ENCODE data around the gene UTS2R.
"Not testable (repeated sequence)": the region's sequence is repeated elsewhere in the genome, so short reads cannot be mapped to it uniquely, and the experiment has no call there.

The UTS2R gene

DNA sequence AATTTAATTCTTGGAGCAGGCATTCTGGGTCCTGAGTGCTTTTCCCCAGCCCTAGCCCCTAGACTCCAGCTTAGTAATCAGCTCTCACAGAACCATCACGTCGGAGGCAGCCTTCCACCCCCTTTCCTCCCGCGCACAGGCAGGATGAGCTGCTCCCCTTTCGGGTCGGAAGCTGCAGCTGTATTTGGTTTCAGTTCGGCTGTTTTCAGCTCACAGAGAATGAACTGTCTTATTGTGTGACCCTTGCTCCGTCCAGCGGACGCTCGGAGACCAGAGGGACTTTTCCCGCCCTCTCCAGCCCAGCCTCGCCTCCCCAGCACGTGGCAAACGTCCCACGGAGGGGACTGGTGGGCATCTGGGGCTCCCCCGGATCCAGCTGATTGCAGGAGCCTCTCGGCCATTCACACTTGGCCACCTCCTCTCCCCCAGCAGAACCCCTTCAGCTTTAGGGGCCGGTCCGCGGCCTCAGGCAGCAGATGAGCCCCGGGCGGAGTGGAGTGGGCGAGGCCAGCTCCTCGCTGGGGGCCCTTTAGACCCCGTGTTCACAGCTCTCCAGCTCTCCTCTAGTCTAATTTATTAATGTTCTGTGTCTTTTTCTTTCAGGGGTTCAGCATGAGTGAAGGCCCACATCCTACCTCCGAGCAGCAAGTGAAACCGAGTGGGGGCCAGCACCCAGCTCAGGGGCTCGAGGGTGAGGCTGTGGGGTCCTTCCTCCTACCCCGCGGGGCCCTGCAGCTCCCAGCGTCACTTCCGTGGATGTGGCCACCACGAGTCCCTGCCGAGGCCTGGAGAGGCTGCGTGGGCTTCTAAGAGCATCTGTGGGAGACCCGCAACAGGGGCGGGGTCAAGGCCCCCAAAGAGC, 863 bp upstream of the UTS2R start:
- intact Hi-C loops (cut with DNase I; ENCODE audit: low total_unique reads): no loop called here
- H3K9me3 ChIP-seq: no peaks in the 10 kb centered on the region
- H3K27ac ChIP-seq: no peak overlapping the region
- no peak for DNase-seq
- TF ChIP-seq, protein P1, sequence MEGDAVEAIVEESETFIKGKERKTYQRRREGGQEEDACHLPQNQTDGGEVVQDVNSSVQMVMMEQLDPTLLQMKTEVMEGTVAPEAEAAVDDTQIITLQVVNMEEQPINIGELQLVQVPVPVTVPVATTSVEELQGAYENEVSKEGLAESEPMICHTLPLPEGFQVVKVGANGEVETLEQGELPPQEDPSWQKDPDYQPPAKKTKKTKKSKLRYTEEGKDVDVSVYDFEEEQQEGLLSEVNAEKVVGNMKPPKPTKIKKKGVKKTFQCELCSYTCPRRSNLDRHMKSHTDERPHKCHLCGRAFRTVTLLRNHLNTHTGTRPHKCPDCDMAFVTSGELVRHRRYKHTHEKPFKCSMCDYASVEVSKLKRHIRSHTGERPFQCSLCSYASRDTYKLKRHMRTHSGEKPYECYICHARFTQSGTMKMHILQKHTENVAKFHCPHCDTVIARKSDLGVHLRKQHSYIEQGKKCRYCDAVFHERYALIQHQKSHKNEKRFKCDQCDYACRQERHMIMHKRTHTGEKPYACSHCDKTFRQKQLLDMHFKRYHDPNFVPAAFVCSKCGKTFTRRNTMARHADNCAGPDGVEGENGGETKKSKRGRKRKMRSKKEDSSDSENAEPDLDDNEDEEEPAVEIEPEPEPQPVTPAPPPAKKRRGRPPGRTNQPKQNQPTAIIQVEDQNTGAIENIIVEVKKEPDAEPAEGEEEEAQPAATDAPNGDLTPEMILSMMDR (IDR thresholded peaks at IDR 0.05): no peak
- H3K4me3 ChIP-seq: peak overlapping the region; percentile 0 to 29
- peaks cover 0 to 25% (median 19%) of the 10 kb centered on the region in 4 donors for H3K4me1 ChIP-seq
- H3K27me3 ChIP-seq: peaks cover 0 to 66% of the 10 kb centered on the region in 2 donors
- H3K36me3 ChIP-seq: no peaks in the 10 kb centered on the region

DNA sequence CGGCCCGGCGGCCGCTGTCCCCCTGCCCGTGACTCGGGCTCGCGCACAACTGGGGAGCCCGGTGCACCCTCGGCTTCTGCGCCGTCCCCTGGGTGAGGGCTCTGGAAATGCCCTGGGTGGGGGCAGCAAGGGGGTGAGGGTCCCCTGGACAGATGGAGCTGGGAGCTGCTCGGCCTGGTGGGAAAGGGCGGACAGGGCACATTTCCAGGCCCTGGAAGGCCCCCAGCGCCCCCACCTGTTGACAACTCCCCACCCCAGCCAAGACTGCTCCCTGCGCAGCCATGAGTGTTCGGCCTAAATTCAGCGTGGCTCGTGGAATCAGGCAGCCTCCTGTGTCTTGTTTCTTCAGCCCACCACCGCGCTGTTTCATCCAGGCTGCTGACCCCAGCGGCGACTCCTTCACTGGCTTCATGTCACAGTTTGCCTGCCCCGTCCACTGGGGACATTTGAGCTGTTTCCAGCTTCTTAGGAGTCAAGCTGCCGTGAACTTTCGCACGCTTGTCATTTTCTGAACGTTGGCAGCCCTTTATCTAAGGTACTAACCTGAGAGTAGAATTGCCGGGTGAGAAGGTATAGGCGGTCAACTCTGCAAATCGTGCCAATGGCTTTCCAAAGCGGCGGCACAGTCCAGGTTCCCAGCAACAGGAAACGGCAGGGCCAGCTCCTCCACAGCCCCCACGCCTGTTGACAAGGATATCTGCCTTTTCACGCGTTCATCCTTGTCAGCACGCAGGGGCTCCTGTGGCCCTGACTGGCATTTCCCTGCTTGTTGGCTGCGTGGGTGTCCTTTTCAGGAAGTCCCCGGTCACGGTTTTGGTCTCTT, 895 bp downstream of the UTS2R start:
- no peak for DNase-seq
- H3K27me3 ChIP-seq: peaks cover 0 to 74% of the 10 kb centered on the region in 2 donors
- no peak overlapping the region for H3K27ac ChIP-seq
- peaks cover 0 to 25% (median 19%) of the 10 kb centered on the region in 4 donors for H3K4me1 ChIP-seq
- H3K4me3 ChIP-seq: no peak overlapping the region
- intact Hi-C loops (cut with DNase I; ENCODE audit: low total_unique reads): no loop called here
- TF ChIP-seq, protein P1 (IDR thresholded peaks at IDR 0.05): no peak
- H3K36me3 ChIP-seq: no peaks in the 10 kb centered on the region
- H3K9me3 ChIP-seq: no peaks in the 10 kb centered on the region

DNA sequence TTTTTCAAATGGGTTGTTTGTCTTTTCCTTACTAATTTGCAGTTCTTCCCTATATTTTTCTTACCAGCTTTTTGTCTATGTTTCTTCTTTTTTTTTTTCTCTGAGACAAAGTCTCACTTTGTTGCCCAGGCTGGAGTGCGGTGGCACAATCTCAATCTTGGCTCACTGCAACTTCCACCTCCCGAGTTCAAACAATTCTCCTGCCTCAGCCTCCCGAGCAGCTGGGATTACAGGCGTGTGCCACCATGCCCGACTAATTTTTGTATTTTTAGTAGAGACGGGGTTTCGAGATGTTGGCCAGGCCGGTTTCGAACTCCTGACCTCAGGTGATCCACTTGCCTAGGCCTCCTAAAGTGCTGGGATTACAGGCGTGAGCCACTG, 1.5 kb downstream of the UTS2R start:
- peaks cover 0 to 73% of the 10 kb centered on the region in 2 donors for H3K27me3 ChIP-seq

DNA sequence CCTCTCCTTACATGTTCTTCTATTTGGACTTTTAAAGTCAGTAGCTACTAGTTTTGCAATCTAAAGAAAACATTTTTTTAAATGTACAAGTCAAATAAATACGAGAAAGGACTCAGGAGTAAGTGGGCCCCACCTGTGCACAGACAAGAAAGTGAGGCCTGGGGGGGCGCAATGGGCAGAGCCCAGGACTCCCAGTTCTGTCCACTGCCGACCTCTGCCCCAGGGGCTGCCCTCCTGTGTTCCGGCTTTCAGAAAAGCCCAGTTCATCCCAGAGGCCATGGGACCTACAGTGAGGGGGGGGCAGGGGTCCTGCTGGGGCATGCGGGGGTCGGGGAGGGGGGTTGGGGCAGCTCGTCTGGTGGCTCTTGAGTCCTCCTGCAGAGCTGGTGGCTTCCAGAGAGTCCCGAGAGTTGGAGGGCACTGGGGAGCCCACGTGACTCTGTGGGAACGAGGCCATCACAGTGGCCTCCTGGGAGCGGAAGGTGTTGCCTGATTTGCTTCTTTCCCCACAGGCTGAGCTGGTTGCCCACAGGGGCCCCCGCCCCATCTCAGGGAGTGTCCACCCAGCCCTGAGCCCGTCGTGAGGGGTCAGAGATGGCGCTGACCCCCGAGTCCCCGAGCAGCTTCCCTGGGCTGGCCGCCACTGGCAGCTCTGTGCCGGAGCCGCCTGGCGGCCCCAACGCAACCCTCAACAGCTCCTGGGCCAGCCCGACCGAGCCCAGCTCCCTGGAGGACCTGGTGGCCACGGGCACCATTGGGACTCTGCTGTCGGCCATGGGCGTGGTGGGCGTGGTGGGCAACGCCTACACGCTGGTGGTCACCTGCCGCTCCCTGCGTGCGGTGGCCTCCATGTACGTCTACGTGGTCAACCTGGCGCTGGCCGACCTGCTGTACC, 2.4 kb downstream of the UTS2R start:
- Histone ChIP-seq H3K27ac (no peak overlapping the region), H3K36me3 (no peaks in the 10 kb centered on the region), H3K9me3 (no peaks in the 10 kb centered on the region), H3K4me1 (peaks cover 0 to 25% (median 19%) of the 10 kb centered on the region in 4 donors), H3K27me3 (peaks cover 0 to 80% of the 10 kb centered on the region in 2 donors), H3K4me3 (no peak overlapping the region)
- intact Hi-C loops (cut with DNase I; ENCODE audit: low total_unique reads): no loop called here
- TF ChIP-seq, protein P1 (IDR thresholded peaks at IDR 0.05): no peak
- no peak for DNase-seq

More for the DNA sequence above, 1.5 kb downstream of the UTS2R start:
- intact Hi-C loops (cut with DNase I; ENCODE audit: low total_unique reads); H3K27ac ChIP-seq; H3K9me3 ChIP-seq; H3K36me3 ChIP-seq; DNase-seq; H3K4me3 ChIP-seq: not testable (repeated sequence)
- peaks cover 0 to 25% (median 19%) of the 10 kb centered on the region in 4 donors for H3K4me1 ChIP-seq

DNA sequence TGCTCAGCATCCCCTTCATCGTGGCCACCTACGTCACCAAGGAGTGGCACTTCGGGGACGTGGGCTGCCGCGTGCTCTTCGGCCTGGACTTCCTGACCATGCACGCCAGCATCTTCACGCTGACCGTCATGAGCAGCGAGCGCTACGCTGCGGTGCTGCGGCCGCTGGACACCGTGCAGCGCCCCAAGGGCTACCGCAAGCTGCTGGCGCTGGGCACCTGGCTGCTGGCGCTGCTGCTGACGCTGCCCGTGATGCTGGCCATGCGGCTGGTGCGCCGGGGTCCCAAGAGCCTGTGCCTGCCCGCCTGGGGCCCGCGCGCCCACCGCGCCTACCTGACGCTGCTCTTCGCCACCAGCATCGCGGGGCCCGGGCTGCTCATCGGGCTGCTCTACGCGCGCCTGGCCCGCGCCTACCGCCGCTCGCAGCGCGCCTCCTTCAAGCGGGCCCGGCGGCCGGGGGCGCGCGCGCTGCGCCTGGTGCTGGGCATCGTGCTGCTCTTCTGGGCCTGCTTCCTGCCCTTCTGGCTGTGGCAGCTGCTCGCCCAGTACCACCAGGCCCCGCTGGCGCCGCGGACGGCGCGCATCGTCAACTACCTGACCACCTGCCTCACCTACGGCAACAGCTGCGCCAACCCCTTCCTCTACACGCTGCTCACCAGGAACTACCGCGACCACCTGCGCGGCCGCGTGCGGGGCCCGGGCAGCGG, 3.2 kb downstream of the UTS2R start:
- intact Hi-C loops (cut with DNase I; ENCODE audit: low total_unique reads): no loop called here
- no peaks in the 10 kb centered on the region for H3K9me3 ChIP-seq
- peaks cover 0 to 79% of the 10 kb centered on the region in 2 donors for H3K27me3 ChIP-seq
- no peak for DNase-seq
- no peaks in the 10 kb centered on the region for H3K36me3 ChIP-seq
- H3K4me1 ChIP-seq: peaks cover 0 to 28% (median 19%) of the 10 kb centered on the region in 4 donors
- H3K4me3 ChIP-seq: no peak overlapping the region
- H3K27ac ChIP-seq: no peak overlapping the region
- TF ChIP-seq, protein P1 (IDR thresholded peaks at IDR 0.05): no peak
